ENCODE measurements around the gene GOLIM4. TPM values are rescaled to one million over a fixed set of nuclear protein-coding genes. Genes with fewer than 3 reads are reported as not detected.

Gene GOLIM4
- total RNA-seq, 4 donors from 2014 or later, result 9.1 to 29.6 (median 13.8) TPM

DNA sequence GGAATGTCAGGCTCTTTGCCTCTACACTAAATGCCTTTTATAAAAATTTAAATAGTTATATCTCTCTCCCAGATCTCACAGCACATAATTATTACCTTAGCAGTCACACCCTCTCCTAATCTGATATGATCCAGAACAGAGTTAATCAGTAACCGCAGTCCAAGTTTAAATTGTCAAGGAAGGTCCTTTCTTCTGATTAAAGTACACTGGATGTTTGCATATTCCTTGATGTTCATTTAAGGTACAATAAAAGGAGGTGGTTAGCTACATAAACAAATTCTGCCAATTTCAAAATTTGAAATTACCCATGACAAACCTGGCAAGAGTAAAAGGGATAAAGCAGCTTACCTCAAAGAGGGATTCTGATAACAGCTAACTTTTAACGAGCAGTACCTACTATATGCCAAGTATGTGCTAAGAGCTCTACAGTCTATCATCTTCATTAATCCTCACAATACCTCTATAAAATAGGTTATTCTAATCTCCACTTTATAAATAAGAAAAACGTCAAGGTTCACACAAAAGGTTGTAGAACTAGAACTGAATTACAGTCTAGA is 4.3 kb downstream of the GOLIM4 start:
- Histone ChIP-seq H3K9me3 (no peaks in the 10 kb centered on the region), H3K4me3 (no peak overlapping the region), H3K27ac (no peak overlapping the region), H3K36me3 (no peaks in the 10 kb centered on the region), H3K4me1 (peaks cover under 1 to 46% (median 20%) of the 10 kb centered on the region in 3 donors), H3K27me3 (no peaks in the 10 kb centered on the region)
- no peak for TF ChIP-seq POLR2A (IDR thresholded peaks at IDR 0.05)
- TF ChIP-seq, protein P1, sequence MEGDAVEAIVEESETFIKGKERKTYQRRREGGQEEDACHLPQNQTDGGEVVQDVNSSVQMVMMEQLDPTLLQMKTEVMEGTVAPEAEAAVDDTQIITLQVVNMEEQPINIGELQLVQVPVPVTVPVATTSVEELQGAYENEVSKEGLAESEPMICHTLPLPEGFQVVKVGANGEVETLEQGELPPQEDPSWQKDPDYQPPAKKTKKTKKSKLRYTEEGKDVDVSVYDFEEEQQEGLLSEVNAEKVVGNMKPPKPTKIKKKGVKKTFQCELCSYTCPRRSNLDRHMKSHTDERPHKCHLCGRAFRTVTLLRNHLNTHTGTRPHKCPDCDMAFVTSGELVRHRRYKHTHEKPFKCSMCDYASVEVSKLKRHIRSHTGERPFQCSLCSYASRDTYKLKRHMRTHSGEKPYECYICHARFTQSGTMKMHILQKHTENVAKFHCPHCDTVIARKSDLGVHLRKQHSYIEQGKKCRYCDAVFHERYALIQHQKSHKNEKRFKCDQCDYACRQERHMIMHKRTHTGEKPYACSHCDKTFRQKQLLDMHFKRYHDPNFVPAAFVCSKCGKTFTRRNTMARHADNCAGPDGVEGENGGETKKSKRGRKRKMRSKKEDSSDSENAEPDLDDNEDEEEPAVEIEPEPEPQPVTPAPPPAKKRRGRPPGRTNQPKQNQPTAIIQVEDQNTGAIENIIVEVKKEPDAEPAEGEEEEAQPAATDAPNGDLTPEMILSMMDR (IDR thresholded peaks at IDR 0.05), result no peak
- DNase-seq, result no peak
- WGBS, 2 donors, result 30 to 63% methylated on average over 3 of the region's 3 CpGs
- intact Hi-C loops (cut with DNase I), result no loop called here

DNA sequence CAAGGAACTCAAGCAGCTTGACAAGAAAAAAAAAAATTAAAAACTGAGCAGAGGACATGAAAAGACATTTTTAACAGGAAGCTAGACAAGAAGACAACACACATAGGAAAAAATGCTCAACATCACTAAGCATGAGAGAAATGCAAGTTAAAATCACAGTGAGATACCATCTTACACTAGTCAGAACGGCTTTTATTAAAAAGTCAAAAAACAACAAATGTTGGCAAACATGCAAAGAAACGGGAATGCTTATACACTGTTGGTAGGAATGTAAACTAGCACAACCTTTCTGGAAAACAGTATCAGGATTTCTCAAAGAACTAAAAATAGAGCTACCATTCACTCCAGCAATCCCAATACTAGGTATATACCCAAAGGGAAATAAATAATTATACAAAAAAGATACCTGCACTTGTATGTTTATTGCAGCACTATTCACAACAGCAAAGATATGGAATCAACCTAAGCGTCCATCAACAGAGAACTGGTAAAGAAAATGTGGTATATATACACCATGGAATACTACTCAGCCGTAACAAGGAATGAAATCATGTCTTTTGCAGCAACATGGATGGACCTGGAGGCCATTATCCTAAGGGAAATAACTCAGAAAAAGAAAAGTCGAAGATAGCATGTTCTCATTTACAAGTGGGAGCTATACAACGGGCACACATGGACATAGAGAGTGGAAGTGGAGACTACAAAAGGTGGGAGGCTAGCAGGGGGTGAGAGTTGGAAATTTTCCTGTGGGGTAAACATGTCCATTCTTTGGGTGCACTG is 5.2 kb downstream of the GOLIM4 start:
- no peaks in the 10 kb centered on the region for H3K9me3 ChIP-seq
- no peaks in the 10 kb centered on the region for H3K27me3 ChIP-seq
- WGBS, 2 donors, result 77 to 86% methylated on average over 6 of the region's 6 CpGs
- DNase-seq, result no peak
- no peak overlapping the region for H3K4me3 ChIP-seq
- H3K27ac ChIP-seq, result no peak overlapping the region
- intact Hi-C loops (cut with DNase I), result no loop called here
- no peaks in the 10 kb centered on the region for H3K36me3 ChIP-seq
- TF ChIP-seq POLR2A (IDR thresholded peaks at IDR 0.05), result no peak
- TF ChIP-seq, protein P1 (IDR thresholded peaks at IDR 0.05), result no peak
- H3K4me1 ChIP-seq, result peaks cover 0 to 45% (median 20%) of the 10 kb centered on the region in 3 donors

DNA sequence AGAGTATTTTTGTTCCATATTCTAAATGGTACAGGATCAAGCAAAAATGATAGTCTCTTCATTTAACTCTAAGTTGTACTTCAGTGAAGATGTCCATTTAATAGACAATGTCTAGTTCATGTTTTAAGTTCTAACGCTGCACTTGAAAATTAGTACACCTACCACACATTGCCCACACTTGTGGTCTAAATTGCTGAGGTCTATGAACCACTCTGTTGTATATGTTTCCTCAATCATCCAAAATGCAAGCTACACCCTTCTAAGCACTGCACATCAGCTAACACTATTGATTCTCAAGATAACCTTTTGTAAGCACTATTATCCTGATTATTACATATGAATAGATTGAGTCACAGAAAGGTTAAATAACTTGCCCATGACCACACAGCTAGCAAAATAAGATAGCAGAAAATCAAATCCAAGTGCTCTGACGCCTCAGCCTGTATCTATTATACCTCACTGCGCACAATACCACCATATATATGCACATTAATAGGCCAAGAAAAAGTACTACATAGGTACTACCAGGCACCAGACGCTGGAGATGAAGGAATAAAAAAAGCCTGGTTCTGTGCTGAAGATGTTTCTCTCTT is 6.4 kb downstream of the GOLIM4 start:
- 94 to 95% methylated on average over 4 of the region's 4 CpGs for WGBS, 2 donors
- TF ChIP-seq POLR2A (IDR thresholded peaks at IDR 0.05), result no peak
- TF ChIP-seq, protein P1 (IDR thresholded peaks at IDR 0.05), result no peak
- DNase-seq, result no peak
- Histone ChIP-seq H3K27me3 (no peaks in the 10 kb centered on the region), H3K4me3 (no peak overlapping the region), H3K9me3 (no peaks in the 10 kb centered on the region), H3K4me1 (peaks cover 0 to 37% (median 16%) of the 10 kb centered on the region in 3 donors), H3K27ac (no peak overlapping the region), H3K36me3 (no peaks in the 10 kb centered on the region)
- intact Hi-C loops (cut with DNase I), result no loop called here

DNA sequence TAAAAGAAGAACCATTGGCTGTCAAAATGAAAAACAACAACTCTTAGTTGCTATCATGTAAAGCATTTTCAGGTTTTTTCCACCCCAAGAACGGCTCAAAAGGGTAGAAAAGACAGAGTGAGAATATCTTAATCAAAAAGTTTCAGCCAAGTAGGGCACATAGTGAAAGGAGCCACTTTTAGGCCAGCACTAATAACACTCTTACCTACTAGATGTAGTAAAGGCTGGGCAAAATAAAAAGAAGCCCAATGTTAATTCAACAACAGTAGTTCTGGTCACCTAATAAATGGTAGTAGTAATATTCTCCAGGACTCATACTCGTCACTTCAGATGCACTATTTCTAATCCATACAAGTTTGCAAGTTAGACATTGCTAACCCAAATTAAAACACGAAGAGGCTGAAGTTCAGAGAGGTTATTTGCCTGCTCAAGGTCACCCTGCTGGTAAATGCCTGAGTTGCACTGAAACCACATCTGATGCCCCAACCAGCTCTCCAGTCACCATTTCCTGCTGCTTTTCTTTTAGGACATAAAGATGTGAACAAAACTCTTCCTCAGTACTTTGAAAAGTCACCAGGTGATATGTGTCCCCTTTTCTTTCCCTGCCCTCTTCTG is 7.5 kb downstream of the GOLIM4 start:
- no peak overlapping the region for H3K27ac ChIP-seq
- DNase-seq, result no peak
- H3K4me1 ChIP-seq, result peaks cover 0 to 27% (median 5%) of the 10 kb centered on the region in 3 donors
- no peaks in the 10 kb centered on the region for H3K27me3 ChIP-seq
- WGBS, 2 donors, result 61 to 71% methylated on average over 3 of the region's 3 CpGs
- intact Hi-C loops (cut with DNase I), result no loop called here
- TF ChIP-seq POLR2A (IDR thresholded peaks at IDR 0.05), result no peak
- TF ChIP-seq, protein P1 (IDR thresholded peaks at IDR 0.05), result peak in 2 of 6 experiments; percentile 14 to 36
- H3K4me3 ChIP-seq, result no peak overlapping the region
- no peaks in the 10 kb centered on the region for H3K36me3 ChIP-seq
- H3K9me3 ChIP-seq, result no peaks in the 10 kb centered on the region

DNA sequence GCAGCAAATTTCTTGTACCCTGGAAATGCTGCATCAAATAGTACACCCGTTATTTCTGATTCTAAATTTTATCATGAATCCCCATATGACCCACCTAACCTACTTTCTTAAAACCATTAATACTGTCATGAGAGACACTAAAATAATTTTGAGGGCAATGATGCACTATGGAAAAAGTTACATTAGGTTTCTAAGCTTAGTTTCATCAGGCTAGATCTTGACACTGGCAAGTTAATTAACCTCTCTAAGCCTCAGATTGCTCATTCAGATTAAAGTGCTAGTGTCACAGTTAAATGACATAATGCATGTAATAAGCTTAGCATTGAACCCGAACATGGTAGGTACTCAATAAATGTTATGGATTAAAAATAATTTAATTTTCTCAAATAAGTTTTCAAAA is 8.2 kb downstream of the GOLIM4 start:
- H3K27ac ChIP-seq, result no peak overlapping the region
- 82 to 88% methylated on average over 2 of the region's 2 CpGs for WGBS, 2 donors
- H3K9me3 ChIP-seq, result no peaks in the 10 kb centered on the region
- H3K27me3 ChIP-seq, result no peaks in the 10 kb centered on the region
- peaks cover 0 to 20% (median 1%) of the 10 kb centered on the region in 3 donors for H3K4me1 ChIP-seq
- TF ChIP-seq, protein P1 (IDR thresholded peaks at IDR 0.05), result no peak
- no peak for TF ChIP-seq POLR2A (IDR thresholded peaks at IDR 0.05)
- DNase-seq, result no peak
- intact Hi-C loops (cut with DNase I), result no loop called here
- no peaks in the 10 kb centered on the region for H3K36me3 ChIP-seq
- H3K4me3 ChIP-seq, result no peak overlapping the region

All from esophagus squamous epithelium (tissue), 5 donors.